Activated CD4-positive, CD25-positive, alpha-beta regulatory T cell treated with anti-CD3 and anti-CD28 coated beads, Interleukin-2, amount 50 U/mL, for 24 hours (primary cell): ENCODE measurements around the gene MESP2.
A peak's percentile ranks its signal among the peaks of the same experiment; 100 is the strongest.
"Not testable (repeated sequence)": the region's sequence is repeated elsewhere in the genome, so short reads cannot be mapped to it uniquely, and the experiment has no call there.

Experiments used
- ATAC-seq, 2 donors: fragments of 150-1000 bp; cut with Tn5 transposase; one replicate each; pipeline ENCODE4 v1.10.0; 2021; ENCODE audit warnings: mild to moderate bottlenecking in 1 of 2, moderate library complexity in 1 of 2

The MESP2 gene

DNA sequence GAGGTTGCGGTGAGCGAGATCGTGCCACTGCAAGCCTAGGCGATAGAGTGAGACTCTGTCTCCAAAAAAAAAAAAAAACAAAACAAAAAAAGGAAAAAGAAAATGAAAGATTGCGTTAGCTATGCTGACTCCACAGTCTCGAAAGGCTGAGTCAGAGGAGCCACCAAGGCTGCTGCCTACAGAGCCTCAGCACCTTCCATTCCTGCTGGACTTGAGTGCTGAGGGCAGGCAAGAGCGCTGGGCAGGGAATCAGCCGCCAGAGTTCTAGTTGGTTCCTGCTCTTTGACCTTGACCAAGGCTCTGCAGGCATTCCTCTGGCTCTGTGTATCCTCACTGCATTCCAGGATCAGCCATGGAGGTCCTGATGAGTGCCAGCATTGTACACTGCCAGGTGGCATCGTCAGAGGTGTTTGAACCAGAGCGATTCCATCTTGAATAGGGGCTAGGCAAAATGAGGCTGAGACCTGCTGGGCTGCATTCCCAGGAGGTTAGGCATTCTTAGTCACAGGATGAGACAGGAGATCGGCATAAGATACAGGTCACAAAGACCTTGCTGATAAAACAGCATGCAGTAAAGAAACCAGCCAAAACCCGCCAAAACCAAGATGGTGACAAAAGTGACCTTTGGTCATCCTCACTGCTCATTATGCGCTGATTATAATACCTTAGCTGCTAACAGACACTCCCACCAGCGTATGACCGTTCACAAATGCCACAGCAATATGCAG lies 5.9 kb downstream of the MESP2 start:
- peak; percentile 28 to 40 for ATAC-seq

DNA sequence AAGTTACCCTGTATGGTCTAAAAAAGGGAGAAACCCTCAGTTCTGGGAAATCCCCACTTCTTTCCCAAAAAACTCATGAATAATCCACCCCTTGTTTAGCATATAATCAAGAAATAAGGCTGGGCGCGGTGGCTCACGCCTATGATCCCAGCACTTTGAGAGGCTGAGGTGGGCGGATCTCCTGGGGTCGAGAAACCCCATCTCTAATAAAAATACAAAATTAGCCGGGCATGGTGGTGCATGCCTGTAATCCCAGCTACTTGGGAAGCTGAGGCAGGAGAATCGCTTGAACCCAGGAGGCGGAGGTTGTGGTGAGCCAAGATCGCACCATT lies 6.5 kb downstream of the MESP2 start:
- ATAC-seq = not testable (repeated sequence)

DNA sequence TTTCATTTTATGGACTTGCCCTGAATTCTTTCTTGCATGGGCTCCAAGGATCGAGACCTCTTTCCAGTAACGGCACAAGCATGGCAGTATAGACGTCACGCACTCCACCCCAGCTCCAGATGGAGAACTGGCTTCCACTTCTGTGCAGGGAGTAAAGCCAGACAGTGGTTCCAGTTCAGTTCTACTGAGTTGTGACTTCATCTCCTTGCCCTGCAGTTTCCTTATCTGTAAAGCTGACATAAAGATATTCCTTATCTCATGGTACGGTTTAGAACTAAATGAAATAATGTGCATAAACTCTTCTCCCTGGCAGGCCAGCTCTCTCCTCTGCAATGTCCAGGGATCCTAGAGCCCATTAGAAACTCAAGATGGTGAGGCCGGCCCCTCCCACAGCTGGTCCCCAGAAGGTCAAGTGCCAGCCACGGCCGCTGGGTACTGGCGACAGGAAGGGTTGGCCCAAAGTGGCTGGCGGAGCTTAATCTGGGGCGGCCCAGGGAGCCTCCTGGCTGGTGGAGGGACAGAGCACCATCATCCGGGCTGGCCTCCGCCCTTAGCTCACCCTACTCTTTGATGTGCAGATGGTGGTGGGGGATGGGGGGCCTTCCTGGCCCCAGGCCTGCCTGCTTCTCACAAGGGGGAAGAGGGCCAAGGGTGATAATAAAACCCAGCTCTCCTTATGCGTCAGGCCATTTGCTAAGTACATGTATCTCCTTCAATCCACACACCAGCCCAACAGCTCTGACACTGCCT lies 7.2 kb downstream of the MESP2 start:
- no peak for ATAC-seq

DNA sequence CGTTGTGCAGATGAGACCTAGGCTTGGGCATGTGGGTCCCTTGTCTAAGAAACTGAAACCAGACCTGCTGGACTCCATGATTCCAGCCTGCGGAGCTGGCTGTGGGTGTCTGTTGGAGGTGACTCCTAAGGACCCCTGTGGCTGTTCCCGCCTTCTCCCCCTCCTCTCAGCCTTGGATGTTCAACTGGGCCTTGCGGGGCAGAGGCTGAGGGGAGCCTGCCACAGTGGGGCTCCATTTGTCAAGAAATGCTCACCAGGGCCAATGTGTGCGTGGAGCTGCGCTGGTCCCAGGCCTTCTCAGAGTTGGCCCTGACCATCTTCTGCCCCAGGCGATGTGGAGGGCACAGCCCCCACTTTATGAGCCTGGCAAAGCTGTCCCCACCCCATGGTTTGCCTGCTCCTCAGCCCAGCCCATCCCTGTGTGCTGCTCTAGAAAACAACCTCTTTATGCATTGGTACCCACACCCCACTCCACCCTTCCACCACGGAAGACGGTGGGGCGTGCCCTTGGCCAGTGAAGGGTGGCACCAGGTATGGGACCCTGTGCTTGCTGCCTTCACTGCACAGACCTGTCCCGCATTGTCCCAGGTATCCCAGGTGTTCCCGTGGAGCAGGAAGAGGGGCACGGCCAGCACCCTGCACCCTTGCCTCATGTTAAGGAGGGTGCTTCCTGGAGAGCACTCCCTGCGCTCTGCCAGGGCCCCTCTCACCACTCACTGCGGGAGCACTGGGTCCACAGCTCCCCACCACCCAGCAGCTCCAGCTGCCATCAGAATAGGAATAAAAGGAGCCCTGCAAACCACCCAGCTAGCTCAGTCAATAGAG lies 7.9 kb downstream of the MESP2 start:
- no peak for ATAC-seq

DNA sequence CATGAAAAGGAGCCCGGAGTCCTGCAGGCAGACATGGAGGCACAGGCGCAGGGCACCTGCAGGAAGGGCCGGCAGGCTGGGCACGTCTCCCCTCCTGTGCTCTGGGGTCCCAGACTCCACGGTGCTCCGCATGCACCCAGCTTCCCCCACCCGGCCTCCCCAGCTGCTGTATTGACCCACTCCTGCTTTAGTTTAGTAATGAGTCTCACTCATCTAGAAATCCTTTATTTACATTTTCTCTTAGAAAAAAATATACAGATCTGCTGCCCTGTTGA lies 8.5 kb downstream of the MESP2 start:
- no peak for ATAC-seq

DNA sequence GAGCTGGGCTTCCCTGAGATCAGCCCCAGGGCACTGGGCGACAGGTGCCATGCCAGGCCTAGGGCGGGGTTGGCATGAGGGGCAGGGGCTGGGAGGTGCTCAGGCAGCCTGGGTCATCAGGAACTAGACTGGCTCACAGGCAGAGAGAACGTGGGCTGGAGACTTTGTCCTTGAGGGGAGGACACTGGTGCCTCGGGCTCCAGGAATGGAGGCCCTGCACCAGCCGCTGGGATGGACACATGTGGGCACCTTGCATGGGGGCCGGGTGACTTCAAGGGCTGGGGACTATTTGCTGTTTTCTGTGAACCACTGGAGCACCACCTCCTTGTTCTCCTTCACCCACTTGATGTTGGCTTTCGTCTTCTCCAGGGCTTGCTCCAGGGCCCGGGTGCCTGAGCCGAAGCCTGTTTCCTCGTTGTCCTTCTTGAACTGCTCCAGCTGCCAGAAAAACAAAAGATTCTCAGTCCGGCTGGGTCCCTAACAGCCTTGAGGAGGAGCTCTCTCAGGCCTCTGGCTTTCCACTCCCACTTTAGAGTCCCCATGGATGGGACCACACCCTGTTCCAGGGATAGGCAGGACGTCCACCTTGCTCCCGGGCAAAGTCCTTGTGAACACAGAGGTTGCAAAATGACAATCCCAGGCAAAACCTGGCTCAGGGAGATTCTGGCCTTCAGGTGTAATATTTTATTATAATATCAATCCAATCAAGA lies 9.1 kb downstream of the MESP2 start:
- no peak for ATAC-seq

DNA sequence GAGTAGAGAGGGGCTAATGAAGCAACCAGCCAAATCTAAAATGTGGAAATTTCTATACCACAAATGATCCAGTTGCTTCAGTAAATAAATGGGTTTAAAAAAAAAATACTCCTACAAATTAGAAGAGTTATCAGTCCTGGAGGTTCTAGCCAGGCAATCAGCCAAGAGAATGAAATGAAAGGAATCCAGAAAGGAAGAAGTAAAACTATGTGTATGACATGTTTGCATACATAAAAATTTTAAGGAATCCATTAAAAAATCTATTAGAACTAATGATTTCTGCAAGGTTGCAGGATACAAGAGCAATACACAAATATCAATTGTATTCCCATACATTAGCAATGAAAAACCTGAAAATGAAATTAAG lies 9.6 kb downstream of the MESP2 start:
- no peak for ATAC-seq

DNA sequence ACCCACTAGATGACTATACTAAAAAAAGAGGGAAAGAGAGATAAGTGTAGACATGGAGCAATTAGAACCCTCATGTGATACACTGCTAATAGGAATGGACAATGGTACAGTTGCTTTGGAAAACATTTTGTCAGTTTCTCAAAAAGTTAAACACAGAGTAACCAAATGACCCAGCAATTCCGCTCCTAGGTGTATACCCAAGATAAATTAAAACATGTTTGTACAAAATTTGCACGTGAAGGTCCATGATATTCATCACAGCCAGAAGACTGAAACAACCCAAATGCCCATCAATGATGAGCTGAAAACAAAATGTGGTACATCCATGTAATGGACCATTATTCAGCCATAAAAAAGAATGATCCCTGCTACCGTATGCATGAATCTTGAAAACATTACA lies 11.8 kb downstream of the MESP2 start:
- ATAC-seq = no peak

DNA sequence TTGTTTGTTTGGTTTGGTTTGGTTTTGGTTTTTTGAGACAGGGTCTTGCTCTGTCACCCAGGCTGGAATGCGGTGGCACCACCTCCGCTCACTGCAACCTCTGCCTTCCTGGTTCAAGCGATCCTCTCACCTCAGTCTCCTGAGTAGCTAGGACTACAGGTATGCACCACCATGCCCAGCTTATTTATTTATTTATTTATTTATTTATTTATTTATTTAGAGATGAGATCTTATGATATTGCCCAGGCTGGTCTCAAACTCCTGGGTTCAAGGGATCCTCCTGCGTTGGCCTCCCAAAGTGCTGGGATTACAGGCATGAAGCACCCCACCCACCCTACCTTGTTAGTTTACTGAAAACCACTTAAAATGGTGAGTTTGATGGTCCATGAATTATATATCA lies 12.5 kb downstream of the MESP2 start:
- not testable (repeated sequence) for ATAC-seq

DNA sequence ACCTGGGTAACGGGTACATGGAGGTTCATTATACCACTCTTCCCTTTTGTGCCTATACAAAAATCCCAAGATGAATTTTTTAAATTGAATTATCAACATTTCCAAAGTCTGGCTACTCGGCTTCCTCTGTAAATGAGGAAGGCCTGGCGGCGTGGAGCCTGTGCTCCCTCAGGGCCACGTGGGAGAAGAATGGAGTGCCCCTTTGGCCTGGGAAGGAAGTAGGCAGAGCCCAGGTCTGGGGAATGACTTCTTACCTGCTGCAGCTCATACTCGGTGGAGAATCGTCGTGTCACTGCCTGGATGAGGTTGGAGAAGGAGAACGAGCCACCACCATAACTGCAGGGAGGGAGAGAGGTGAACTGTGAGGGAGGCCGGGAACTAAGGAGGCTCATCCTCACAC lies 14.1 kb downstream of the MESP2 start:
- ATAC-seq = no peak

DNA sequence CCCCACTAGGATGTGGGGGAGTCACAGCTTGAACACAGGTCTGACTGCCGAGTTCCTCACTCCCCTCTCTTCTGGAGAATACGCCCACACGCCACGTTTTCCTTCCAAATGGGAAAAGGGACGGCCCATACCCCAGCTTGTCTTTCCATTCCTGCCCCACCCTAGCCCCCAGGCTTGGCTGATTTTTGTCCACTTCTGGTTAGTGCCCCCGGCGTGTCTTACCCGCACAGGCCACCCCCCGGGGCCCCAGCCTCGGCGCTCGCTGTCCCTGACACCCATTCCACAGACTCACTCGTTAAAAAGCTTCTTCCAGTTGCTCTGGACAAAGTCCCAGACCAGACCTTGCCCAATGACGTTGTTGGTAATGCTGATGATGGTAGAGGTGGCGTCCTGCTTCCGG lies 14.5 kb downstream of the MESP2 start:
- no peak for ATAC-seq

DNA sequence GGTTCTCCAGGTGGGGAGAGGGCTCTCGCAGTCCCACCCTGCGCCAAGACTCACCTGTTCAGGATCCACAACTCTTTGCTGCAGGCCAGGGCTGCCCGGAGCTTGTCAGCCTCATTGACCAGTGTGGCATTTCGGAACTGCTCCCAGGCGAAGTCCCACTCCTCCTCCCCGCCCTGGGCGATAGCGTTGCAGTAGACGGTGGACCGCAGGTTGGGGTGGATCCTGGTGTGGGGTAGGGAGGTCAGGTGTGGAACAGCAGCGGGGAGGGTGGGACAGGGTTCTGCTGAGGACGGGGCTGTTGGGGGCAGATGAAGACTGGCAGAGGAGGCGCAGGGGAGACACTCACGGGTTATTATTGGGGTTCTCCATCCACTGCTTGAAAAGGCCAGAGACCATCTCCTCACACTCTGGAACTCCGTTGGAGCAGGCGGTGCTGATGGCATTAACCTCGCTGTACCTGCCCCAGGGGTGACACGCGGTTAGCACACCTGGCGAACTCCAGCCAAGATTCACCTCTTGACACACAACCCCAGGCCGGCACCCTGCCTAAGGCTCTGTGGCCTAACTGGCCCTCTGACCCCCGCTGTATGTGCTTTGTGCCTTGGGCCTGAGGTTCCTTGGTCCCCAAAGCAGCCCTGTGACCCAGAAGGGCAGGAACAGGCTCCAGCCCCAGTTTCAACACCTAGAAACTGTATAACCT lies 16.1 kb downstream of the MESP2 start:
- no peak for ATAC-seq

DNA sequence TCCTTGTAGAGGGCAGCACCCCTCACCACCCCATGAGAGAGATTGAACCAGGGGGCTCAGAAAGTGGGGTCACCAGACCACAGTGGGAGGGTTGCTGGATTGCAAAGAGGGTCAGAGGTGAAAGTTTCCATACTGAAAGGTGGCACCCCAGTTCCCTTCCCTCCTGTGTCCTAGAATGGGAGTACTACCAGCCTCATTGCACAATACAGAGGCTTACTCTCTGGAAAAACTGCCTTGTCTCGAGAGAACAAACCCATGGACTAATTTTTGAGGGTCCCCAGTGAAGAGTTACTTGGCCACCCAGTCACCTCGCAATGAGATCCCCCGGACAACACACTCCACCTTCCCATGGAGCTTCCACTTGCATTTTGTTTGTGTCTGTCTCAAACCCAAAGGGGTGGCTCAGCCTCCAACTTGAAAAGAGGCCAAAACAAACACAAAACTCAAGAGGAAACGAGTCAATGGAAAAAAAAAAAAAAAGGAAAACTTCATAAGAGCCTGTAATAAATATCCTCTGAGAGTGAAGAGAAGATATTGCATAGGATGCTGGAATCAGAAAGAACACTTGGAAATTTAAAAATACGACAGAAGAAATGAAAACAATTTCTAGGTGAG lies 18.6 kb downstream of the MESP2 start:
- ATAC-seq = no peak

DNA sequence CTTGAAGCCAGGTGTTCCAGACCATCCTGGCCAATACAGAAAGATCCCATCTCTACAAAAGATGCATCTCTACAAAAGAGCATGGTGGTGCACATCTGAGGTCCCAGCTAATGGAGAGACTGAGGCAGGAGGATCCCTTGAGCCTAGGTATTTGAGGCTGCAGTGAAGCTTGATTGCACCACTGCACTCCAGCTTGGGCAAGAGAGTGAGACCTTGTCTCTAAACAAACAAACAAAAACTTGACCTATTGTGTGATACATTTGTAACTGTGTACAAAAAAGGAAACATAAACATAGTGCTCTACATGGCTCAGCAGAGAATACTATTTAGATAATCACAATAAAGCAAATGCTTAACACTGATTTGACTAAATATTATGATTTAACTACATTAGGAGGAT lies 19.9 kb downstream of the MESP2 start:
- no peak for ATAC-seq

DNA sequence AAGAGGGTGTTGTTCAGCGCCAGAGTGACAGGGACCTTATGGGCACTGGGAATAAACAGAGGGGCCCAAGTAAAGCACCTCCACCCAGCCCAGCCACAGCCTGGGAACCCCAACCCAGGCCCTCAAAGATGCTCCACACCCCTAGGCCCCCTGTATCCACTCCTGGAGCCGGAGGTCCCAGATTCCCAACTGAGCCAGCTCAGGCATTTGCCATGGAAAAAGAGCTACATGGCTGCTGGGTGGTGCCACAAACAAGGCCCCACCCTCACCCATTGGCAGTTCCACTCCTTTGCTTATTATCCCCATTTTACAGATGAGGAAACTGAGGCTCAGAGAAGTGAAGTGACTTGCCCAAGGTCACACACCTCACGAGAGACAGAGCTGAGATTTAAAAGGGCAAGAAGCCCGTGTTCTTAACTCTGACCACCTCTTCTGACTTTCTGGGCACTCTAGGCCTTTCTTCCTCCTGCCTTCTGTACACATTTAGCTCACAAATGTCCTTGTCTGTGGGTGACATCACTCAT lies 21.6 kb downstream of the MESP2 start:
- no peak for ATAC-seq

DNA sequence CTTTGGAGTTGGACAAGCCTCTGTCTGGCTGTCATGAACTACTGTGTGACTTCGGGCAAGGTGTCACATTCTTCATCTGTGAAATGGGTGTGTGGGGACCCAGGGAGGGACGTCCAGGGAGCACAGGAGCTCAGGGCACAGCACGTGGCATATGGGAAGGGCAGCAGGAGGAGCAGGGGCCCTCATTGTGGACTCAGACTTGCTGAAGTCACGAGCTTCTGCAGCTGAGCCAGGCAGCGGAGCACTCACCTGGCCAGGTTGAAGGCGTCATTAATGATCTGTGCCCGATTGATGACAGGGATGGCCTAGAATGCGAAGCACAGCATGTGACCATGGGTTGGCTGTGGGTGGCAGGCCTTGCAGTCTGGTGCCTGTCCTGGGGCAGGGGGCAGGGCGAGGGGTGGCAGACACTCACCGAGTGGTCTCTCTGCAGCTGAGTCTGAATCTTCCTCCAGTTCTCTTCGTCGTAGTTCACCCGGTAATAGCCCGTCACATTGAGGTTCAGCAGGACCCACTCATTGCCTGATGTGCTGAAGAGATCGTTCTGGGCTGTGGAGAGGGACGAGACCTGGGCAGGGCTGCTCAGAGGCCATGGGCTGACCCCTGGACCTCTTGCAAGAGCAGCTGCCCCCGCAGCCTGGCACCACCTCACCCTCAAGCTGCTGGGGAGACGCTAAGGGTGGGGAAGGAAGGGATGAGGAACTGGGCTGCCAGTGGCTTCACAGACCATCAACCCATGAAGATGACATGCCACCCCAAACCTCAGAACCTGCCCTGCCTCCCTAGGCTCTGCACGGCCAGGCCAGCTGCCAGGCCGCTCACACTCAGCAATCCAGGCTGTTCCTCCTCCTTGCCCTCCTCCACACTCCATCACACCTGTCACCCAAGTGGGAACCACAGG lies 23.1 kb downstream of the MESP2 start:
- no peak for ATAC-seq

DNA sequence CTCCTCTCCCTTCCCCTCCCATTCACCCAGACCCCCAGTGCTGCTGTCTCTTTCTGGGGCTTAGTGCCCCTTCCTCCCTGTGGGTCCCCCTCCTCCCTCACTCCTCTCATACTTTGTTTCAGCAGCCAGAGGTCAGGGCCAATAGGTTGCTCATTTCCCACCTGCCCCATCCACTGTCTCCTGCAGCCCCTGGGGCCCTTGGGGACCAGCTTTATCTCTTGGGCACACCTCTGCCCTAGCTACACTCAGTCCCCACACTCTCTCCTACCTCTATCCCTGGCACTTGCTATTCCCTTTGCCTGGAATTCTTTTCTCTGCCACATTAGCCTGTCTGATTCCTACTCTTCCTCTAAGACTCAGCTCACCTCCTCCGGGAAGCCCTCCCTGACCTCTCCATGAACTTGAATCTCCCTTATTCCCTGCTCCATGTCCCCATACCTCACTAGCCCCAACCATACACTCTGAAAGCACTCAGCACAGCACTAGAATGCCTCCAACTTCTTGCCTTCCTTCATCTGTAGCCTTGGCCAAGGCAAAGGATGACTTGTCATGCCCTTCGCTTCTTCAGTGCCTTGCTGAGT lies 23.9 kb downstream of the MESP2 start:
- no peak for ATAC-seq

DNA sequence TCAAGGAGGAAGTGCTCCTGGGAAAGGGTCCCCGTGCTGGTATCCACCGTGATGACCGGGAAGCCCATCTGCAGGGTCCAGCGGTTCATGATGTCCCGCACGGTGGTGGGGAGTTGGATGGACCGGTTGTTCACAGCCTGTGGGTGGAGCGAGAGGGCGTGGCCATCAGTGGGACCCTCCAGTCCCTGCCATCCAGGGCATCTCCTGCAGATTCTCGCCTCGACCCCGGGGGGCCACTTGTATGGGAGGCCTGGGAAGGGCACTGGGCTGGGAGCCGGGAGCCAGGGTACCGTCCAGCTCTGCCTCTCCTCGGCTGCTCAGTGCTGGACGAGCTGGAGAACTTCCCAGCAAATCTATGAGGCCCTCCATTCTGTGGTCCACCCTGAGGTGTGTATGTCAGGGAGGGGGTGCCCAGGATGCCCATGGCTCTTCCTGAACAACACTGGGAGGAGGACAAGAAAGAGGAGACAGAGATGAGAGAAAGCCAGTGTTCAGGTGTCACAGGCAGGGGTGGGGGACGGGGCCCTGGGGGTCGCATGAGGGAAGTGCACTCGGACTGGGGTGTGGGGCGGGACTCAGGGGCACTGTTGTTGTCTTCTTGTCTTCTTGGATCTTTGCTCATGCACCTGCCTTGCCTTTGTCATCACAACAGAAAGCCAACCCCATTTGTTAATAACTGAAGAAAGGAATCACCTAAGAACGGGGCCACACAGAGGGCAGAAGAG lies 25.5 kb downstream of the MESP2 start:
- ATAC-seq = no peak

DNA sequence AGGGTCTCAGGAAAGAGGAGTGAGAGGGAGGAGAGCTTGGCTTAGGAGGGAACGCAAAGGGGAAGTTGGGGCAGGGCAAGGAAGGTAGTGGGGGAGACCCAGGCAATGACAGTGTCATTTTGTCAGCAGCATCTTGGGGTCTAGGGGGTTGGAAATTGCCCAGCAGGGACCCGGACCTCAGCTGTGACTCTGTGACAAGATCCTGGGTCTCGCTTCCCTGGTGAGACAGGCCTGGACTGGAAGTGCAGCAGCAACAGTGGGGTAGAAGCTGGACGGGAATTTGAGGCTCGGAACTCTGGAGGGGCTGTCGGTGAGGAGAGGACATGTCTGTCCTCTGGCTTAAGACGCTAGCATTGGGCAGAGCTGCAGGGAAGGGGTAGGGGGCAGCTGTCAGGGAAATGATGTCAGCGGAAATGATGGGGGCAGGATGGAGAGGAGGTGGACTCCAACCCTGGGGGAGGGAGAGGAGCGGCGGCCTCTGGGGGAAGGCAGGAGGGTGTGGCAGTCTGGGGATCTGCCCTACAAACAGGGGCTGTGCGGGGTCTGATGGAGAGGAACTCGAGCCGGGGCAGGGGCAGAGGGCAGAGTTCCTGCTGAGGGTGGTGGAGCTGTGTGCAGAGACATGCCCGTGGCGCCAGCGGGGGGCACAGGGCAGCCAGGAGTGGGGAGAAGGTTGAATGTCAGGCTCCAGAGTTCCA lies 26.2 kb downstream of the MESP2 start:
- ATAC-seq = no peak
